ENCODE data around the gene SNRPD3. TPM values are rescaled to one million over a fixed set of nuclear protein-coding genes. Genes with fewer than 3 reads are reported as not detected.
"Not testable (repeated sequence)": the region's sequence is repeated elsewhere in the genome, so short reads cannot be mapped to it uniquely, and the experiment has no call there.

The SNRPD3 gene
- total RNA-seq, 1 donor from 2014 or later: 96.5 TPM

DNA sequence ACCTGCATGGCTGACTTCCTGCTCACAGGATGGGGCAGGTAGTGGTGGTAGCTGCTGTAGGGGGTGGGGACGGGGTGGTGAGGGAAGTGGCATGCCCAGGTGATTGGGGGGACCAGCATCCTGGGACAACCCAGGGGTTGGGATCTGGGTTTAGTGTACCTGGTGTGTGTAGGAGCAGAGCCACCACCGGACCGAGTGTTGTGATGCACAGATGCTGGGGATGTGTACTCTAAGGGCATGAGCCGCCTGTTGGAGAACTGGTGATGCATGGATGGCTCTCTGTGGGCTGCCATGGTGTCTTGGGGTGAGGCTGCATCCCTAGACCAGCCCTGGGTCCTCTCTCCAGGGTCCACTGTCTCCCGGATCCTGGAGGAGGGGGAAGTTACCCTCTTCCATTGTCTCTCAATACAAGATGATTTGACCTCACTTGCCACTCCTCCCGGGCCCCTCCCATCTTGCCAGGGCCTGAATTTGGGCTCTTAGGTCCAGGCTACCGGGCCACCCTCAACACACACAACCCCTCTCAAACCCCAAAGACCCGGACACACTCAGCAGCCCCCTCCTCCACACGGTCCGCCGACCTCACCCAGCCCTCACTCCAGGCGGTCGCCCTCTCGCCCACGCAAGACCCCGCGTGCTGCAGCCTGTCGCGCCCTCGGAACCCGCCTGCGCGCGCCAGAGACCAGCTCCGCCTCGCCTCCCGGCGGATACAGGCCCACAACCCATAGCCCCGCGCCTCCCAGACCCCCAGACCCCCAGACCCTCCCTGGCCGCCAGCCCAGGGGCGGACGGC is 36.5 kb downstream of the SNRPD3 start:
- peaks cover 4% of the 10 kb centered on the region for H3K27me3 Mint-ChIP-seq
- peak; percentile 36 for ATAC-seq (ENCODE audit: low read depth)
- peak overlapping the region; percentile 83 for H3K4me3 Mint-ChIP-seq
- DNase-seq: no peak
- intact Hi-C loops (cut with micrococcal nuclease): no loop called here
- H3K9me3 Mint-ChIP-seq: no peaks in the 10 kb centered on the region
- ChIA-PET POLR2A (no interaction called here), CTCF (no interaction called here)
- H3K4me1 Mint-ChIP-seq: peaks cover 5% of the 10 kb centered on the region
- H3K27ac Mint-ChIP-seq: no peak overlapping the region
- TF ChIP-seq, protein P1, sequence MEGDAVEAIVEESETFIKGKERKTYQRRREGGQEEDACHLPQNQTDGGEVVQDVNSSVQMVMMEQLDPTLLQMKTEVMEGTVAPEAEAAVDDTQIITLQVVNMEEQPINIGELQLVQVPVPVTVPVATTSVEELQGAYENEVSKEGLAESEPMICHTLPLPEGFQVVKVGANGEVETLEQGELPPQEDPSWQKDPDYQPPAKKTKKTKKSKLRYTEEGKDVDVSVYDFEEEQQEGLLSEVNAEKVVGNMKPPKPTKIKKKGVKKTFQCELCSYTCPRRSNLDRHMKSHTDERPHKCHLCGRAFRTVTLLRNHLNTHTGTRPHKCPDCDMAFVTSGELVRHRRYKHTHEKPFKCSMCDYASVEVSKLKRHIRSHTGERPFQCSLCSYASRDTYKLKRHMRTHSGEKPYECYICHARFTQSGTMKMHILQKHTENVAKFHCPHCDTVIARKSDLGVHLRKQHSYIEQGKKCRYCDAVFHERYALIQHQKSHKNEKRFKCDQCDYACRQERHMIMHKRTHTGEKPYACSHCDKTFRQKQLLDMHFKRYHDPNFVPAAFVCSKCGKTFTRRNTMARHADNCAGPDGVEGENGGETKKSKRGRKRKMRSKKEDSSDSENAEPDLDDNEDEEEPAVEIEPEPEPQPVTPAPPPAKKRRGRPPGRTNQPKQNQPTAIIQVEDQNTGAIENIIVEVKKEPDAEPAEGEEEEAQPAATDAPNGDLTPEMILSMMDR (IDR thresholded peaks at IDR 0.05): no peak
- no peaks in the 10 kb centered on the region for H3K36me3 Mint-ChIP-seq (ENCODE audit: low read depth)

DNA sequence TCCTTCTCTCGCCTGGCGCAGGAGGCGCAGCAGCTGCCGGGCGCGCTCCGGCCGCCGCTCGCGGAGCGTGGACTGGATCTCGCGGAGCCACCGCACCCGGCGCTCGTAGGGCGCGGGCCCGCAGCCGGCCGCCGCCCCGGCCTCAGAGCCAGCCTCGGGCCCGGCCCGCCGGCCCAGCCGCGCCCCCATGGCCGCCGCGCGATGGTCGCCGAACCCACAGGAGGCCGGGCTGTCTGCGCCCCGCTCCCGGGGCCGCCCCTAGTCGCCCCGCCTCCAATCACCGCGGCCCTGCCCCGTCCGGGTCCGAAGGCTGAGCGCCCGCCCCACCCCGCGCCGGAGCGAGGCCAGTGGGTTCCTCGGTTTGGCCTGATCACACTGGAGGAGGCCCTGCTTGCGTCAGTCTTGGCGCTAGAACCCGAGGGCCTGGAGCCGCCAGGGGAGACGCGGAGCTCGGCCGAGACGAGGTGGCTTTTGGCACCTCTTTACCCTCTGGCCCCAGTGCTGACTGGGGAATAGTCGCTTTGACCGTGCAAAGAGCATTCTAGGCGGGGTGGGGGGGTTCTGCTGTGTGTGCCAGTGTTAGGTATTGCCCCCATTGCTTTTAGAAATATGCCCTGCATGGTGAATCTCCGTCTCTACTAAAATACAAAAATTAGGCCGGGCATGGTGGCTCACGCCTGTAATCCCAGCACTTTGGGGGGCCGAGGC is 37.2 kb downstream of the SNRPD3 start, which contains the start of gene LRRC75B:
Gene LRRC75B (minus strand): TSS at position 223 of the 708 bp plus-strand sequence. CDS start 34 bp downstream, at position 189.
- intact Hi-C loops (cut with micrococcal nuclease): no loop called here
- ChIA-PET CTCF (no interaction called here), POLR2A (no interaction called here)
- Mint-ChIP-seq H3K27ac (no peak within 1 kb of the TSS), H3K4me1 (peaks cover 5% of the 10 kb centered on the region), H3K4me3 (peak within 1 kb of the TSS; percentile 83), H3K36me3 (ENCODE audit: low read depth) (no peaks in the 10 kb centered on the region), H3K9me3 (no peaks in the 10 kb centered on the region), H3K27me3 (peaks cover 4% of the 10 kb centered on the region)
- TF ChIP-seq, protein P1 (IDR thresholded peaks at IDR 0.05): no peak
- peak; percentile 27 for DNase-seq
- ATAC-seq (ENCODE audit: low read depth): peak; percentile 81

DNA sequence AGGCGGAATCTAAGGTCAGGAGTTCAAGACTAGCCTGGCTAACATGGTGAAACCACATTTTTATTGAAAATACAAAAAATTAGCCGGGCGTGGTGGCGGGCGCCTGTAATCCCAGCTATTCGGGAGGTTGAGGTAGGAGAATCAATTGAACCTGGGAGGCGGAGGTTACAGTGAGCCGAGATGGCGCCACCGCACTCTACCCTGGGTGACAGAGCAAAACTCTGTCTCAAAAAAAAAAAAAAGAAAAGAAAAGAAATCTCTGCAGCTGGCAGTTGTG is 37.7 kb downstream of the SNRPD3 start:
- H3K36me3 Mint-ChIP-seq (ENCODE audit: low read depth); H3K27me3 Mint-ChIP-seq; DNase-seq; ATAC-seq (ENCODE audit: low read depth); POLR2A ChIA-PET; H3K9me3 Mint-ChIP-seq; CTCF ChIA-PET; H3K4me1 Mint-ChIP-seq; H3K27ac Mint-ChIP-seq; intact Hi-C loops (cut with micrococcal nuclease): not testable (repeated sequence)
- peak overlapping the region; percentile 56 for H3K4me3 Mint-ChIP-seq

DNA sequence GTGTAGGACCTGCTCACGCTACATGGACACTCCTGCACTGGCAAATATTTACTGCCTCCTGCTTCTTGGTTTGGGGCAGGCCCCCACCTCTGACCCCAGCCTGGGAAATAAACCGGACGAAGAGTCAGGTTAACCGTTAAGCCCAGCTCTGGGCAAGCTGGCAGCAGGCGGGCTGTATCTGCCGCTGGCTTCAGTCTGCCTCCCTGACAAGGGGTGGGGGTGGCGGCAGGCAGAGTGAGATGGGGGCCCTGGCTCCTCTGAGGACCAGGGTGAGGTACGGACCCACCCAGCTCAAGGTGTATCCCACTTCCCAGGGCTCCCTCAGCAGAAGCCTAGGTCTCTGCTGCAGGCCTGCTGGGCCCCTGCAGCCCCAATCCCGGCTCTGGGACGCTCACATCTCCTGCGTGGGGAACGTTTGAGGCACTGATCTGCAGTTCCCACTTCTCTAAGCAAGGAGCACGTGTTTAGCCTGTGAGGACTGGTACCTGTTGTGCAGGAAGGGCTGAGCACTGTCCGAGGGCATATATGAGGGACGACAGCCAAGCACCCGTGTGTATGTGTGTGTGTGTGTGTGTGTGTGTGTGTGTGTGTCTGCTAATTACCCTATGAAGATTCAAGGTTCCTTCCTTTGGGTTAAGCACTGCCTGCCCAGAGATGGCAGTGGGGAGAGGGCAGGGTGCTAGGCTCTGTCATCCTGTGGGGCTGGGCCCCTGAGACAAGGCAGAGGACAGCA is 38.2 kb downstream of the SNRPD3 start:
- TF ChIP-seq, protein P1 (IDR thresholded peaks at IDR 0.05): no peak
- peaks cover 4% of the 10 kb centered on the region for H3K27me3 Mint-ChIP-seq
- H3K9me3 Mint-ChIP-seq: no peaks in the 10 kb centered on the region
- no peak for DNase-seq
- H3K4me1 Mint-ChIP-seq: peaks cover 5% of the 10 kb centered on the region
- H3K27ac Mint-ChIP-seq: no peak overlapping the region
- intact Hi-C loops (cut with micrococcal nuclease): no loop called here
- POLR2A ChIA-PET: no interaction called here
- H3K4me3 Mint-ChIP-seq: peak overlapping the region; percentile 19
- CTCF ChIA-PET: no interaction called here
- ATAC-seq (ENCODE audit: low read depth): no peak
- no peaks in the 10 kb centered on the region for H3K36me3 Mint-ChIP-seq (ENCODE audit: low read depth)

DNA sequence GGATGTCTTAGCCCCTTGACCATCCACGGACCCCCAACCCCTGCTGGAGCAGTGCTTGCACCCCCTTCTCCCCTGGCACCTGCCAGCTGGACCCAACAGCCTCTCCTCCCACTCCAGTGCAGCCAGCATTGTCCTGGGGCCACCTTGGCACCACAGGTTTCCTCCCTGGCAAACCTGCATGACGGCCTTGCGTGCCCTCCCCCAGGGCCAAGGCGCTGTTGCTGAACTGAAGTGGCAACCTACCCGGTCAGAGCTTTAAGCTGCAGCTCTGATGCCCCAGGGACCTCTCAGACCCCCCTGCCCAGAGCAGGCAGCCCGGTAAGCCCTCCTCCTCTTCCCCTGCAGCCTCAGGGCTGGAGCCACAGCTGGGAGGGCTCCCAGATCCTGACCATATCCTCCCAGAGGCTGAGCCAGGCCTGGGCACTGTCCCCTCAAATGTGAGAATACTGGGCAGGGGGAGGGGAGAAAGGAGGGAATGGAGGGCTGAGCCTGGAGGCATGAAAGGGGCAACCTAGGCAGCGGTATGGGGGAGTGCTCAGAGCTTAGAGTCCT is 38.8 kb downstream of the SNRPD3 start:
- no peak overlapping the region for H3K4me3 Mint-ChIP-seq
- ChIA-PET POLR2A (no interaction called here), CTCF (no interaction called here)
- peaks cover 4% of the 10 kb centered on the region for H3K27me3 Mint-ChIP-seq
- no peak for ATAC-seq (ENCODE audit: low read depth)
- no peak overlapping the region for H3K27ac Mint-ChIP-seq
- intact Hi-C loops (cut with micrococcal nuclease): no loop called here
- no peaks in the 10 kb centered on the region for H3K36me3 Mint-ChIP-seq (ENCODE audit: low read depth)
- no peaks in the 10 kb centered on the region for H3K9me3 Mint-ChIP-seq
- TF ChIP-seq, protein P1 (IDR thresholded peaks at IDR 0.05): no peak
- peaks cover 5% of the 10 kb centered on the region for H3K4me1 Mint-ChIP-seq
- no peak for DNase-seq

Data from activated B cell treated with CpG ODN at 0.5 μM for 24 hours (primary cell).